Loucy (cell line): ENCODE data around the gene PRSS50.

Source experiments
- CTCF ChIP-seq: fragments of 200-600 bp; sonication (generic); conservative IDR thresholded peaks from 2 replicates; pipeline ENCODE4 v1.5.1; 2014; ENCODE audit warnings: mild to moderate bottlenecking, antibody characterized with exemption, low read length
- EZH2phosphoT487 ChIP-seq: fragments of 200-600 bp; IDR thresholded peaks from 2 replicates; pipeline ENCODE4 v1.6.1; 2018; ENCODE audit warnings: antibody characterized with exemption, mild to moderate bottlenecking, moderate library complexity, borderline replicate concordance

GRCh38 chr3:46677411-46677726 lies 40.3 kb downstream of the PRSS50 start:
- no peak for TF ChIP-seq EZH2phosphoT487
- no peak for TF ChIP-seq CTCF
